H1 (cell line): ENCODE measurements around the gene PRPF6. TPM values are rescaled to one million over a fixed set of nuclear protein-coding genes. Genes with fewer than 3 reads are reported as not detected.

Source experiments
- ASH2L ChIP-seq: fragments of 200-600, 300-600 bp; sonication (generic); IDR thresholded peaks from one replicate; pipeline ENCODE4 v1.7.1; 2017; ENCODE audit warnings: low read length
- BRCA1 ChIP-seq: IDR thresholded peaks from 2 replicates; pipeline ENCODE4 v1.6.1; 2012; ENCODE audit warnings: low read depth, low read length, improper control_type of control experiment
- GTF2F1 ChIP-seq: IDR thresholded peaks from 2 replicates; pipeline ENCODE4 v1.6.1; 2012; ENCODE audit warnings: low read depth, low read length, improper control_type of control experiment, borderline replicate concordance
- KDM5A ChIP-seq: fragments of 200-600 bp; IDR thresholded peaks from 2 replicates; pipeline ENCODE4 v1.7.1; 2012; ENCODE audit warnings: mild to moderate bottlenecking, low read length, inconsistent platforms, mixed read lengths
- polyA plus RNA-seq, 7 experiments: library from polyadenylated mRNA; depleted of rRNA in 3 of 7; stranded (reverse) in 5 of 7; unstranded in 2 of 7; fragments of >200 nt in 5 of 7; fragments of 200-250 nt in 2 of 7; gene quantifications; 1 replicate in 5 of 7; 2 replicates in 1 of 7; 4 replicates in 1 of 7; pipeline versions ENCODE4 v1.2.1 to v1.2.3, GENCODE V29; 2011 to 2013; ENCODE audit warnings: missing spikeins in 2 of 7, mixed read lengths in 2 of 7
- total RNA-seq: library from RNA; stranded (reverse); fragmentation: NEBNext Ultra II Directional; extraction: Animal tissue kit (Norgen Biotek cat#: 25700); gene quantifications from 2 replicates; pipeline ENCODE4 v1.2.1, GENCODE V29; 2021
- TF ChIP-seq, protein P1 (sequence below): IDR thresholded peaks from 2 replicates; pipeline ENCODE4 v1.6.1; 2011; ENCODE audit warnings: low read depth, mild to moderate bottlenecking, low read length; ENCODE audit not compliant: insufficient read depth

The PRPF6 gene
- total and polyA plus RNA-seq, 2 of the 8 experiments (the other 6 are each of a cell fraction or from before 2014, with no cell fraction given): 27.9 to 76.9 TPM

DNA sequence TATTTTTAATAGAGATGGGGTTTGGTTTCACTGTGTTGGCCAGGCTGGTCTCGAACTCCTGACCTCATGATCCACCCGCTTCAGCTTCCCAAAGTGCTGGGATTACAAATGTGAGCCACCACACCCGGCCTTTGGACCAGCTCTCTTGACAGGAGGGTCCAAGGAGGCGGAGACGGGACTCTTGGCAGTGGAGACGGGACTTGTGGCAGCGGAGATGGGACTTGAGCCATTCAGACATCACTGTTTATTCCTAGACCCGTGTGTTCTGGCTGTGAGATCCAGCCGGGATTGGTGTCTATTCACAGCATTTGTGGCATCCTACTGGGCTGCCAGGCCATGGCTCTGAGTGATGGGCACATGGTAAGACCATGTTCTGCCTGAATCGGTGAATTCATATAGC, 25.6 kb downstream of the PRPF6 start (continued):
- TF ChIP-seq GTF2F1: no peak
- no peak for TF ChIP-seq KDM5A
- TF ChIP-seq BRCA1: no peak
- no peak for TF ChIP-seq ASH2L
- TF ChIP-seq, protein P1, sequence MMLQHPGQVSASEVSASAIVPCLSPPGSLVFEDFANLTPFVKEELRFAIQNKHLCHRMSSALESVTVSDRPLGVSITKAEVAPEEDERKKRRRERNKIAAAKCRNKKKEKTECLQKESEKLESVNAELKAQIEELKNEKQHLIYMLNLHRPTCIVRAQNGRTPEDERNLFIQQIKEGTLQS: no peak
- TF ChIP-seq, all 59 proteins: peak for 0
